Measurements from ENCODE around the gene SYNGAP1.

DNA sequence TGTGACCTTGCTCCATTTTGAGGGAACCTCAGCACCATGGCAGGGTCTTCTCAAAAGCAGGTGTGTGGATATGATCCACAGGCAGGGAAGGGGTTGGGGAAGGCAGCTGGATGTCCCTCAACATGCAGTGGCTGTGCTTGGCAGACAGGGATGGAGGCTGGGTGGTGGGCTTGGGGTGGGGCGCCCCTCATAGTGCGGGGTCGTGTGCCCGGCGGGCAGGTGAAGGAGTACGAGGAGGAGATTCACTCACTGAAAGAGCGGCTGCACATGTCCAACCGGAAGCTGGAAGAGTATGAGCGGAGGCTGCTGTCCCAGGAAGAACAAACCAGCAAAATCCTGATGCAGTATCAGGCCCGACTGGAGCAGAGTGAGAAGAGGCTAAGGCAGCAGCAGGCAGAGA, 26.5 kb downstream of the SYNGAP1 start:
- TF ChIP-seq, protein P1, sequence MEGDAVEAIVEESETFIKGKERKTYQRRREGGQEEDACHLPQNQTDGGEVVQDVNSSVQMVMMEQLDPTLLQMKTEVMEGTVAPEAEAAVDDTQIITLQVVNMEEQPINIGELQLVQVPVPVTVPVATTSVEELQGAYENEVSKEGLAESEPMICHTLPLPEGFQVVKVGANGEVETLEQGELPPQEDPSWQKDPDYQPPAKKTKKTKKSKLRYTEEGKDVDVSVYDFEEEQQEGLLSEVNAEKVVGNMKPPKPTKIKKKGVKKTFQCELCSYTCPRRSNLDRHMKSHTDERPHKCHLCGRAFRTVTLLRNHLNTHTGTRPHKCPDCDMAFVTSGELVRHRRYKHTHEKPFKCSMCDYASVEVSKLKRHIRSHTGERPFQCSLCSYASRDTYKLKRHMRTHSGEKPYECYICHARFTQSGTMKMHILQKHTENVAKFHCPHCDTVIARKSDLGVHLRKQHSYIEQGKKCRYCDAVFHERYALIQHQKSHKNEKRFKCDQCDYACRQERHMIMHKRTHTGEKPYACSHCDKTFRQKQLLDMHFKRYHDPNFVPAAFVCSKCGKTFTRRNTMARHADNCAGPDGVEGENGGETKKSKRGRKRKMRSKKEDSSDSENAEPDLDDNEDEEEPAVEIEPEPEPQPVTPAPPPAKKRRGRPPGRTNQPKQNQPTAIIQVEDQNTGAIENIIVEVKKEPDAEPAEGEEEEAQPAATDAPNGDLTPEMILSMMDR (IDR thresholded peaks at IDR 0.05; ENCODE audit: poor library complexity, severe bottlenecking): no peak
- TF ChIP-seq EP300 (conservative IDR thresholded peaks at IDR 0.05; ENCODE audit: poor library complexity, severe bottlenecking) (no peak), REST (IDR thresholded peaks at IDR 0.05; ENCODE audit: borderline replicate concordance) (no peak), POLR2AphosphoS5 (IDR thresholded peaks at IDR 0.05) (no peak), EZH2 (IDR thresholded peaks at IDR 0.05; ENCODE audit: borderline replicate concordance, insufficient read depth, low read length, poor library complexity, severe bottlenecking) (no peak), SMC3 (conservative IDR thresholded peaks at IDR 0.05; ENCODE audit: poor library complexity) (no peak)

Measured in neural cell (in vitro differentiated cells).